ENCODE data around the gene MALRD1. TPM values are rescaled to one million over a fixed set of nuclear protein-coding genes. Genes with fewer than 3 reads are reported as not detected.

Gene MALRD1
- total and polyA plus RNA-seq, 7 donors: 0.34 to 4.7 (median 2.1) TPM; not detected in 2

DNA sequence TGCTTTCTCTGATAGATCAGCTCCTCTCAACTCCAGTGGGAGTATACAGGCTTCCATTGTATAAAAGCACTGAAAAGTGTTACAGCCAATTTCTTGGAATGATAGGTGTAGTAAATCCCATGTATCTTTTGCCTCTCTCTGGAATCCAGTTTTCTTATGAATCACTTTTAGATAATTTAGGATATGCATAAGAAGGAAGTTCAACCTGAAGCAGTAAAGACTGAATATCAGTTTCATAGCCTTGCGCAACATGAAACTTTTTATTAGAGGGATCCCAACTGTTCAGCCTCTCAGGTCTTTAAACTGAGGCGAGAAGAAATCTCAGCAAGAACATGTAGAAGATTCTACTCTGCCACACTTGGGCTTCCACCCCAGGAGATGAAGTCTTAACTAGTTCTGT lies 280.0 kb downstream of the MALRD1 start:
- no peaks in the 10 kb centered on the region for H3K27me3 ChIP-seq
- H3K4me1 ChIP-seq: no peaks in the 10 kb centered on the region
- no peaks in the 10 kb centered on the region for H3K36me3 ChIP-seq
- intact Hi-C loops (cut with DNase I): no loop called here
- no peak overlapping the region for H3K27ac ChIP-seq
- WGBS, 2 donors: 93 to 95% methylated on average over 2 of the region's 2 CpGs
- no peak overlapping the region for H3K4me3 ChIP-seq
- DNase-seq: no peak
- no peaks in the 10 kb centered on the region for H3K9me3 ChIP-seq
- TF ChIP-seq POLR2AphosphoS5 (IDR thresholded peaks at IDR 0.05): no peak
- TF ChIP-seq, protein P1, sequence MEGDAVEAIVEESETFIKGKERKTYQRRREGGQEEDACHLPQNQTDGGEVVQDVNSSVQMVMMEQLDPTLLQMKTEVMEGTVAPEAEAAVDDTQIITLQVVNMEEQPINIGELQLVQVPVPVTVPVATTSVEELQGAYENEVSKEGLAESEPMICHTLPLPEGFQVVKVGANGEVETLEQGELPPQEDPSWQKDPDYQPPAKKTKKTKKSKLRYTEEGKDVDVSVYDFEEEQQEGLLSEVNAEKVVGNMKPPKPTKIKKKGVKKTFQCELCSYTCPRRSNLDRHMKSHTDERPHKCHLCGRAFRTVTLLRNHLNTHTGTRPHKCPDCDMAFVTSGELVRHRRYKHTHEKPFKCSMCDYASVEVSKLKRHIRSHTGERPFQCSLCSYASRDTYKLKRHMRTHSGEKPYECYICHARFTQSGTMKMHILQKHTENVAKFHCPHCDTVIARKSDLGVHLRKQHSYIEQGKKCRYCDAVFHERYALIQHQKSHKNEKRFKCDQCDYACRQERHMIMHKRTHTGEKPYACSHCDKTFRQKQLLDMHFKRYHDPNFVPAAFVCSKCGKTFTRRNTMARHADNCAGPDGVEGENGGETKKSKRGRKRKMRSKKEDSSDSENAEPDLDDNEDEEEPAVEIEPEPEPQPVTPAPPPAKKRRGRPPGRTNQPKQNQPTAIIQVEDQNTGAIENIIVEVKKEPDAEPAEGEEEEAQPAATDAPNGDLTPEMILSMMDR (IDR thresholded peaks at IDR 0.05): no peak
- no peak for TF ChIP-seq POLR2A (IDR thresholded peaks at IDR 0.05)
- no peak for TF ChIP-seq EP300 (IDR thresholded peaks at IDR 0.05)

- Histone ChIP-seq H3K4me3 (no peak overlapping the region), H3K27me3 (no peaks in the 10 kb centered on the region), H3K9me3 (no peaks in the 10 kb centered on the region), H3K4me1 (no peaks in the 10 kb centered on the region), H3K36me3 (no peaks in the 10 kb centered on the region), H3K27ac (no peak overlapping the region)
- WGBS, 2 donors: 82 to 85% methylated on average over 1 of the region's 1 CpG
- intact Hi-C loops (cut with DNase I): no loop called here
- no peak for DNase-seq
- no peak for TF ChIP-seq POLR2AphosphoS5 (IDR thresholded peaks at IDR 0.05)
- TF ChIP-seq, protein P1 (IDR thresholded peaks at IDR 0.05): no peak
- TF ChIP-seq EP300 (IDR thresholded peaks at IDR 0.05): no peak
- TF ChIP-seq POLR2A (IDR thresholded peaks at IDR 0.05): no peak
These were observed 280.9 kb downstream of the MALRD1 start for GRCh38 chr10:19329475-19329874.

DNA sequence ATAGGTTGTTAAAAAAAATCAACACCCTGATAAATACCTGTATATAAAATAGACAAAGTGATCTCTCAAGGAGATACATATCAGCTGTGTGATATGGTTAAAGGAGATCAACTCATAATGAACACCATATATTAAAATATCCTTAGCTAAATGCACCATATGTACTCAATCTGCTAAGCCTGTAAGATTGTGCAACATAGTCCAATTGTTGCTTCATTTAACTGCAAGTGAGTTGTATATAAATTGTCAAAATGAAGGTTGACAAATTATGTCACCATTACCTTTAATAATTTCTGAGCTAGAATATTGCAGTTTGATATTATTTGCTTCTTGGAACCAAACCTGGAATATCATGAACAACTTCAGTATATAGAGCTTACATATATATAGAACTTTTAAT lies 283.7 kb downstream of the MALRD1 start:
- Histone ChIP-seq H3K9me3 (no peaks in the 10 kb centered on the region), H3K36me3 (no peaks in the 10 kb centered on the region), H3K27me3 (no peaks in the 10 kb centered on the region), H3K4me3 (no peak overlapping the region), H3K27ac (no peak overlapping the region), H3K4me1 (no peaks in the 10 kb centered on the region)
- intact Hi-C loops (cut with DNase I): no loop called here
- TF ChIP-seq POLR2AphosphoS5 (IDR thresholded peaks at IDR 0.05) (no peak), POLR2A (IDR thresholded peaks at IDR 0.05) (no peak), EP300 (IDR thresholded peaks at IDR 0.05) (no peak)
- TF ChIP-seq, protein P1 (IDR thresholded peaks at IDR 0.05): no peak
- no peak for DNase-seq

DNA sequence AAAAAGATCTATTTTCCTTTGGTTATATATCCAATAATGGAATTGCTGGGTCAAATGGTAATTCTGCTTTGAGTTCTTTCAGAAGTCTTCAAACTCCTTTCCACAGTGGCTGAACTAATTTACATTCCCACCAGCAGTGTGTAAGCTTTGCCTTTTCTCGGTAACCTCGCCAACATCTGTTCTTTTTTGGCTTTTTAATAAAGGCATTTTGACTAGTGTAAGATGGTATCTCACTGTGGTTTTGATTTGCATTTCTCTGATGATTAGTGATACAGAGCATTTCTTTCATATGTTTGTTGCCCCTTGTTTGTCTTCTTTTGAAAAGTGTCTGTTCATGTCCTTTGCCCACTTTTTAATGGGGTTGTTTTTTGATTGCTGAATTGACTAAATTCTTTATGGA lies 285.0 kb downstream of the MALRD1 start:
- Histone ChIP-seq H3K27ac (no peak overlapping the region), H3K9me3 (no peaks in the 10 kb centered on the region), H3K27me3 (no peaks in the 10 kb centered on the region), H3K4me3 (no peak overlapping the region), H3K4me1 (no peaks in the 10 kb centered on the region), H3K36me3 (no peaks in the 10 kb centered on the region)
- no peak for DNase-seq
- TF ChIP-seq POLR2A (IDR thresholded peaks at IDR 0.05): no peak
- no peak for TF ChIP-seq EP300 (IDR thresholded peaks at IDR 0.05)
- TF ChIP-seq, protein P1 (IDR thresholded peaks at IDR 0.05): no peak
- no peak for TF ChIP-seq POLR2AphosphoS5 (IDR thresholded peaks at IDR 0.05)
- intact Hi-C loops (cut with DNase I): no loop called here
- WGBS, 2 donors: 87 to 96% methylated on average over 2 of the region's 2 CpGs

DNA sequence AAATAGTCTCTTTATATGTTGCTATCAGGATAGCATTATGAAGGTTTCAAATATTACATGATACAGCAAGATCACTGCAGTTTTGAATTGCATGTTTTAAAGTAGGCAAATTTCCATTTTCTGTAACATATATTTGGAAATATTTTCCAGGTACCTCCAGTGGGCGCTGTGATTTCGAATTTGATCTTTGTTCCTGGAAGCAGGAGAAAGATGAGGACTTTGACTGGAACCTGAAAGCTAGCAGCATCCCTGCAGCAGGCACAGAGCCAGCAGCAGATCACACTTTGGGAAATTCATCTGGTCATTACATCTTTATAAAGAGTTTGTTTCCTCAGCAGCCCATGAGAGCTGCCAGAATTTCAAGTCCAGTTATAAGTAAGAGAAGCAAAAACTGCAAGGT lies 299.0 kb downstream of the MALRD1 start:
- TF ChIP-seq EP300 (IDR thresholded peaks at IDR 0.05) (no peak), POLR2A (IDR thresholded peaks at IDR 0.05) (no peak), POLR2AphosphoS5 (IDR thresholded peaks at IDR 0.05) (no peak)
- TF ChIP-seq, protein P1 (IDR thresholded peaks at IDR 0.05): no peak
- WGBS, 2 donors: 12 to 20% methylated on average over 2 of the region's 2 CpGs
- no peaks in the 10 kb centered on the region for H3K4me1 ChIP-seq
- H3K4me3 ChIP-seq: no peak overlapping the region
- no peaks in the 10 kb centered on the region for H3K9me3 ChIP-seq
- intact Hi-C loops (cut with DNase I): no loop called here
- no peak overlapping the region for H3K27ac ChIP-seq
- H3K27me3 ChIP-seq: no peaks in the 10 kb centered on the region
- H3K36me3 ChIP-seq: no peaks in the 10 kb centered on the region
- DNase-seq: no peak

Measured in sigmoid colon (tissue), 7 donors.